Measurements from ENCODE around the gene FBXO31. TPM values are rescaled to one million over a fixed set of nuclear protein-coding genes. Genes with fewer than 3 reads are reported as not detected.

The FBXO31 gene
- total and polyA plus RNA-seq, 2 of the 8 experiments (the other 6 are each of a cell fraction or from before 2014, with no cell fraction given): 8.3 to 21.6 TPM

GRCh38 chr16:87333101-87333500 is 50.5 kb downstream of the FBXO31 start:
- Histone ChIP-seq H3K4me3 (ENCODE audit: extremely low read depth in 1 of 4, insufficient read depth in 2 of 4, low read depth in 3 of 4, low read length in 4 of 4) (no peak overlapping the region), H3K18ac (ENCODE audit: extremely low read depth, low read length) (no peak overlapping the region), H3K4ac (replicated peaks; ENCODE audit: insufficient read length, low read depth, low read length) (no peak overlapping the region), H3K79me1 (ENCODE audit: low read depth, low read length) (0 out of 2 replicates have a peak, but pooled peaks cover 2% of the 10 kb centered on the region), H4K20me1 (replicated peaks in 1 of 2; ENCODE audit: control insufficient read depth in 1 of 2, insufficient read depth in 2 of 2, low read length in 2 of 2) (peaks cover 7 to 11% of the 10 kb centered on the region in 2 experiments), H3K9ac (replicated peaks in 1 of 4; ENCODE audit: extremely low read depth in 1 of 4, low read depth in 3 of 4, low read length in 3 of 4) (no peak overlapping the region), H2BK15ac (ENCODE audit: low read length) (no peak overlapping the region), H2AFZ (ENCODE audit: low read length) (no peak overlapping the region), H3K23ac (ENCODE audit: insufficient read length) (no peak overlapping the region), H2BK120ac (replicated peaks; ENCODE audit: low read depth, low read length) (no peak overlapping the region), H3K56ac (replicated peaks; ENCODE audit: insufficient read length, low read depth, low read length) (no peak overlapping the region), H3K27ac (ENCODE audit: low read depth, low read length) (no peak overlapping the region), H4K91ac (replicated peaks; ENCODE audit: insufficient read length, low read length) (no peak overlapping the region), H4K8ac (ENCODE audit: extremely low read depth, insufficient read depth, low read length) (no peak overlapping the region), H3K23me2 (ENCODE audit: low read depth, low read length) (0 out of 2 replicates have a peak, but pooled peaks cover 2% of the 10 kb centered on the region), H3K4me2 (ENCODE audit: insufficient read depth in 1 of 2, low read depth in 2 of 2, low read length in 2 of 2) (no peak overlapping the region), H2AK5ac (ENCODE audit: low read depth, low read length) (no peak overlapping the region), H3K79me2 (ENCODE audit: control insufficient read depth in 1 of 2, insufficient read depth in 2 of 2, low read length in 2 of 2) (no peaks in the 10 kb centered on the region), H2BK12ac (ENCODE audit: low read depth, low read length) (no peak overlapping the region), H2BK20ac (ENCODE audit: low read length) (no peak overlapping the region), H3K4me1 (replicated peaks in 1 of 4; ENCODE audit: control insufficient read depth in 3 of 4, insufficient read depth in 4 of 4, low read length in 3 of 4) (no peaks in the 10 kb centered on the region), H3K14ac (ENCODE audit: insufficient read length) (no peak overlapping the region), H4K5ac (ENCODE audit: insufficient read length, low read depth, low read length) (no peak overlapping the region), H3K36me3 (ENCODE audit: control insufficient read depth in 2 of 4, insufficient read depth in 4 of 4, low read length in 3 of 4) (peaks cover 0 to 14% (median 5%) of the 10 kb centered on the region in 4 experiments; a peak in 5 of 8 replicates), H2BK5ac (ENCODE audit: low read depth, low read length) (no peak overlapping the region), H3K9me3 (ENCODE audit: insufficient read depth in 2 of 2, low read depth in 1 of 2, low read length in 1 of 2) (no peaks in the 10 kb centered on the region), H3K27me3 (replicated peaks in 1 of 4; ENCODE audit: control insufficient read depth in 3 of 4, extremely low read depth in 1 of 4, insufficient read depth in 3 of 4, low read length in 3 of 4) (no peaks in the 10 kb centered on the region)
- 95% methylated on average over 15 of the region's 15 CpGs; no CpG with 5 or more reads in 1 of the 2 experiments for WGBS, 2 experiments (ENCODE audit: extremely low coverage in 1 of 2, insufficient coverage in 1 of 2, insufficient read length in 1 of 2, insufficient replicate concordance in 2 of 2, low coverage in 1 of 2, low lambda C conversion rate in 2 of 2, missing lambda C conversion rate in 1 of 2)
- FAIRE-seq (no peak), DNase-seq (ENCODE audit: low read depth in 1 of 2, low spot score in 2 of 2) (no peak)
- ChIA-PET POLR2A (ENCODE audit: partially characterized antibody) (interaction anchor here (1.1 to 2.5 kb wide), 4 partner anchors 8 to 18 kb away, joined by 3 to 10 read pairs (median 4); partner anchors contain the start of gene C16orf95), CTCF (ENCODE audit: partially characterized antibody) (interaction anchor here (2.1 to 3.0 kb wide), 2 partner anchors 9 to 15 kb away, joined by 8 to 14 read pairs; no protein-coding TSS in a partner anchor)
- no peak for TF ChIP-seq ATF2 (IDR thresholded peaks at IDR 0.05; ENCODE audit: low read length)
- no peak for TF ChIP-seq ATF3 (IDR thresholded peaks at IDR 0.05; ENCODE audit: insufficient read depth, low read depth, low read length)
- TF ChIP-seq TEAD4 (IDR thresholded peaks at IDR 0.05; ENCODE audit: low read depth, low read length): no peak
- no peak for TF ChIP-seq TAF1 (IDR thresholded peaks at IDR 0.05; ENCODE audit: low read depth, low read length)
- no peak for TF ChIP-seq SP2 (IDR thresholded peaks at IDR 0.05; ENCODE audit: low read length)
- no peak for TF ChIP-seq CTBP2 (IDR thresholded peaks at IDR 0.05; ENCODE audit: borderline replicate concordance, insufficient read depth, insufficient read length, low read length)
- no peak for TF ChIP-seq YY1 (IDR thresholded peaks at IDR 0.05; ENCODE audit: low read depth, low read length)
- no peak for TF ChIP-seq CTCF (IDR thresholded peaks at IDR 0.05; ENCODE audit: control extremely low read depth in 1 of 3, insufficient read depth in 1 of 3, low read depth in 1 of 3, low read length in 3 of 3)
- no peak for TF ChIP-seq POU5F1 (IDR thresholded peaks at IDR 0.05; ENCODE audit: low read depth, low read length)

Measured in H1 (cell line).